Right lobe of liver (tissue), 4 donors: ENCODE measurements around the gene AGAP2.

ENCODE experiments used
- CTCF ChIP-seq, 4 donors: fragments of 200-600 bp in 3 of 4; fragments of 450-650 bp in 1 of 4; IDR thresholded peaks; one replicate each; pipeline versions ENCODE4 v1.5.1 to v1.8.0; 2016 to 2022; ENCODE audit warnings: antibody characterized with exemption in 4 of 4, mild to moderate bottlenecking in 2 of 4
- POLR2A ChIP-seq: fragments of 450-650 bp; IDR thresholded peaks from one replicate; pipeline ENCODE4 v1.6.1; 2017; ENCODE audit warnings: antibody characterized with exemption, mild to moderate bottlenecking
- donor health status: DM: no; HTN: no; CAD: no.
- donor health status: DM: no; HTN: no; CAD: no.
- donor health status: DM: no; HTN: yes; CAD: no.

- TF ChIP-seq POLR2A = no peak
- no peak for TF ChIP-seq CTCF (IDR thresholded peaks at IDR 0.05)
Observed at GRCh38 chr12:57752668-57753000, 14.1 kb upstream of the AGAP2 start.
